NOMO-1 treated with dmso at 0.1 percent for 144 hours (cell line): ENCODE measurements around the gene IFIT5.
"Not testable (repeated sequence)": the region's sequence is repeated elsewhere in the genome, so short reads cannot be mapped to it uniquely, and the experiment has no call there.

Source experiments
- DNase-seq: peaks from one replicate; lab custom pipeline; 2025; ENCODE audit not compliant: unreplicated experiment; lab: John Stamatoyannopoulos, UW

Gene IFIT5

GRCh38 chr10:89391907-89392756 lies 22.2 kb upstream of the IFIT5 start, which contains the start of gene IFIT1:
Gene IFIT1, plus strand, starts transcription at chr10:89392623. Its CDS starts 90 bp downstream, at chr10:89392713.
- peak; percentile 33 for DNase-seq

GRCh38 chr10:89392974-89393373 lies 21.4 kb upstream of the IFIT5 start:
- peak; percentile 4 for DNase-seq

- DNase-seq: no peak
Measured at GRCh38 chr10:89393898-89394297, 20.5 kb upstream of the IFIT5 start.

GRCh38 chr10:89395141-89395540 lies 19.2 kb upstream of the IFIT5 start:
- no peak for DNase-seq

DNA sequence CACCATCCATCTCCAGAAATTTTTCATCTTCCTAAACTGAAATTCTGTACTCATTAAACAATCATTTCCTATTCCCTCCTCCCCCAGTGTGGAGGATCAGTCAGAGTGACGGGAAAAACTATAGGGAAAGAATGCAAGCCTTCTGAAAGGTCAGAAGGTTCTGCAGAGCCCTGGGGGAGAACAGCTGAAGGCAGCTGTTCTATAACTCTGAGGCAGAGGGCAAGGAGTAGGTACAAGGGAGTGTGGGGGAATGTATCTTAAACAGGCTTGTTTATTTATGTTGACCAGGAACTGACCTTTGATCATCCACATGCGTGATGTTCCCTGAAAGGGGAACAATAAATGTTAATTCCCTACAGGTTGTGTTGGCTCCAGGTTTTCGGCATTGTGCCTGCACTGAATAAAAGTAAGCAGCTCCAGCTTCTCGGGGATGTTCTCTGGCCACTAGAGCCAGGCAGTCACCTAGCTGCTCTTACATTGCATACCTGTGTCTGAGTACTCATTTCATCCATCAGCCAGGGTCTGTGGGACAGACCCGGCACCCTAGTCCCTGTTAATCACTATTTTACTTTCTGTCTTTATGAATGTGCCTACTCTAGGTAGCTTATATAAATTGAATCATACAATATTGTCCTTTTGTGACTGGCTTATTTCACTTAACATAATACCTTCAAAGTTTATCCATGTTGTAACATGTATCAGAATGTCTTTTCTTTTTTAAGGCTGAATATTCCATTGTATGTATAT lies 16.2 kb upstream of the IFIT5 start:
- no peak for DNase-seq

DNA sequence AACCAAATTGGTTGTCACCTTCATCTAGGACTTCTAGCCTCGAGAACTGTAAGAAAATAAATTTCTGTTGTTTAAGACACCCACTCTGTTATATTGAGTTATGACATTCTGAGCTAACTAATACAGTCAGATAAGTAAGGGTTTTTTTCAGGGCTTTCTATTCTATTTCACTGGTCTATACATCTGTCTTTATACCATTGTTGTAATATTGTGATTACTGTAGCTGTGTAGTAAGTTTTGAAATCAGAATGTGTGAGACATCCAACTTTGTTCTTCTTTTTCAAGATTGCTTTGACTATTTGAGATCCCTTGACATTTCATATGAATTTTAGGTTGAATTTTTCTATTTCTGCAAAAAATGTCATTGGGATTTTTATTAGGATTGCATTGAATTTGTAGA lies 14.4 kb upstream of the IFIT5 start:
- no peak for DNase-seq

DNA sequence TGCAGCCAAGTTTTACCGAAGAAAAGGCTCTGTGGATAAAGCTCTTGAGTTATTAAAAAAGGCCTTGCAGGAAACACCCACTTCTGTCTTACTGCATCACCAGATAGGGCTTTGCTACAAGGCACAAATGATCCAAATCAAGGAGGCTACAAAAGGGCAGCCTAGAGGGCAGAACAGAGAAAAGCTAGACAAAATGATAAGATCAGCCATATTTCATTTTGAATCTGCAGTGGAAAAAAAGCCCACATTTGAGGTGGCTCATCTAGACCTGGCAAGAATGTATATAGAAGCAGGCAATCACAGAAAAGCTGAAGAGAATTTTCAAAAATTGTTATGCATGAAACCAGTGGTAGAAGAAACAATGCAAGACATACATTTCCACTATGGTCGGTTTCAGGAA lies 11.3 kb upstream of the IFIT5 start:
- no peak for DNase-seq

- no peak for DNase-seq
Measured at GRCh38 chr10:89404104-89405047, 10.0 kb upstream of the IFIT5 start.

DNA sequence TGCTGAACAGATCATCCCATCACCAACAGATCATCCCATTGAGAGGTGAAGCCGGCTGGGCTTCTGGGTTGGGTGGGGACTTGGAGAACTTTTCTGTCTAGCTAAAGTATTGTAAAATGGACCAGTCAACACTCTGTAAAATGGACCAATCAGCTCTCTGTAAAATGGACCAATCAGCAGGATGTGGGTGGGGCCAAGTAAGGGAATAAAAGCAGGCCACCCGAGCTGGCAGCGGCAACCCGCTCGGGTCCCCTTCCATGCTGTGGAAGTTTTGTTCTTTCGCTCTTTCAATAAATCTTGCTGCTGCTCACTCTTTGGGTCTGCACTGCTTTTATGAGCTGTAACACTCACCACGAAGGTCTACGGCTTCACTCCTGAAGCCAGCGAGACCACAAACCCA lies 8.2 kb upstream of the IFIT5 start:
- DNase-seq: not testable (repeated sequence)

- not testable (repeated sequence) for DNase-seq
Measured at GRCh38 chr10:89407792-89408191, 6.6 kb upstream of the IFIT5 start.

- DNase-seq: not testable (repeated sequence)
Measured at GRCh38 chr10:89409282-89409681, 5.1 kb upstream of the IFIT5 start.

DNA sequence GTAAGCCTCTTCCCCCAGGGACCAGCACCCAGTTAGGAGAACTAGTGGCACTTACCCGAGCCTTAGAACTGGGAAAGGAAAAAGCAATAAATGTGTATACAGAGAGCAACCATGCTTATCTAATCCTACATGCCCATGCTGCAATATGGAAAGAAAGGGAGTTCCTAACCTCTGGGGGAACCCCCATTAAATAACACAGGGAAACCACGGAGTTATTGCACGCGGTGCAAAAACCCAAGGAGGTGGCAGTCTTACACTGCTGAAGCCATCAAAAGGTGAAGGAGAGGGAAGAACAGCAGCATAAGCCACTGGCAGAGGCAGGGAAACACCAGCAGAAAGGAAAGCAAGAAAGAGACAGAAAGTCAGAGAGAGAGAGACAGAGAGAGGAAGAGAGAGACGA lies 3.8 kb upstream of the IFIT5 start:
- not testable (repeated sequence) for DNase-seq

GRCh38 chr10:89411135-89411534 lies 3.2 kb upstream of the IFIT5 start:
- DNase-seq: not testable (repeated sequence)

DNA sequence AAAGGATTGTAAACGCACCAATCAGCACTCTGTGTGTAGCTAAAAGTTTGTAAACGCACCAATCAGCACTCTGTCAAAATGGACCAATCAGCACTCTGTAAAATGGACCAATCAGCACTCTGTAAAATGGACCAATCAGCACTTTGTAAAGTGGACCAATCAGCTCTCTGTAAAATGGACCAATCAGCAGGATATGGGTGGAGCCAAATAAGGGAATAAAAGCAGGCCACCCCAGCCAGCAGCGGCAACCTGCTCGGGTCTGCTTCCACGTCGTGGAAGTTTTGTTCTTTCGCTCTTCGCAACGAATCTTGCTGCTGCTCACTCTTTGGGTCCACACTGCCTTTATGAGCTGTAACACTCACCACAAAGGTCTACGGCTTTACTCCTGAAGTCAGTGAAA lies 2.1 kb upstream of the IFIT5 start:
- not testable (repeated sequence) for DNase-seq

DNA sequence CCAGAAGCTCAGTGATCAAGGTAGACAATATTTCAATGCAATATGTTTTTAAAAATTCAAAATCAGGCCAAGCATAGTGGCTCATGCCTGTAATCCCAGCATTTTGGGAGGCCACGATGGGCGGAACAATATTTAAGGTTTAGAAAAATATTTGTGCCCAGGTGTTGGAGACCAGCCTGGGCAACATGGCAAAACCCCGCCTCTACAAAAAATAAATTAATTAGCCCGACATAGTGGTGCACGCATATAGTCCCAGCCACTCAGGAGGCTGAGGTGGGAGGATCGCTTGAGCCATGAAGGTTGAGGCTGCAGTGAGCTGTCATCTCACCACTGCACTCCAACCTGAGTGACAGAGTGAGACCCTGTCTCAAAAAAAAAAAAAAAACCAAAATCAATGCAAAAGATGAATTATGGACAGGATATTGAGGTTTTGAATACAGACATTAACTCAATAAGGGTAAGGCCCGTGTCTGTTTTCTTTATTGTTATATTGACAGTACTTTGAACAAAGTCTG lies 913 bp upstream of the IFIT5 start:
- no peak for DNase-seq

DNA sequence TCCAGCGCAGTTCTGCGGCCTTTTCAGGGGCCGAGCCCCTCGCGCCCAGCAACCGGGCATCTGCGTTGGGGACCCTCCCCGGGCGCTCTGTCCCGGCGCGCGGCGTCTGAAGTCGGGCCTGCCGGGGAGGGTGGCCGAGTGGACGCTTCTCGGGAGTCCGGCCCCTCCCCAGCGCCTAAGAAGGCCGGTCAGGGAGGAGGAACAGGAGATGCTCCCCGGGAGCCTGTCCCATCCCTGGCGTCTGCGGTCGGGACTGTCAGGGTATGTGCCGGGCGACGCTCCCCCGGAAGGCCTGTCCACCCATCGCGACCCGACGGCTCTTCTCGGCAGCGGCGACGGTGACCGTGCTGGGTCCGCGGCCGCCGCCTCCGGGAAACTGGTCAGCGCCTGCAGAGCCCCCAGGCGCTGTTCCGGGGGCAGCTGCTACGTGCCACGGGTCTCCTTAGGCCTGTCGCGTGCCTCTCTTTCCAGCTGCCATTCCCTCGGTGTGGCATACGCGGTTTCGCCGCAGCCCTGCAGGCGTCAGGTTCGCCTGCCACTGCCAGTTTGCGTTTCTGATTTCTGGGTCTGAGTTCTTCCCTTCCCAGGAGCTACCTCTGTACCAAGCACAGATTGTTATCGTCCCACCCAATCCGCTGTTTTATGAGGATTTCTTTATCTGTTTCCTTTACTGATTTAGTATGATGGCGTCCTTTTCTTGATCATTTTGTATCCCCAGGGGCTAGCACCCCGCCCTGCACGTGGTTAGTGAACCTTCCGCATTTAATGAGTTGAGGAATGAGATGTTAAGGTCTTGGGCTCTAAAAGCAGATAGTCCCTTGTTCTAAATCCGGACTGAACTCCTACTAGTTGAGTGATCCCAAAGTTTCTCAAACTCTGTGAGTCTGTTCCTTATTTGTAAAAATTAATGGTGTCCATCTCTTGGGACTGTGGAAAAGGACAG lies 782 bp downstream of the IFIT5 start:
- DNase-seq: no peak

GRCh38 chr10:89416465-89416864 lies 2.1 kb downstream of the IFIT5 start:
- DNase-seq: no peak

GRCh38 chr10:89419548-89419947 lies 5.2 kb downstream of the IFIT5 start:
- no peak for DNase-seq

DNA sequence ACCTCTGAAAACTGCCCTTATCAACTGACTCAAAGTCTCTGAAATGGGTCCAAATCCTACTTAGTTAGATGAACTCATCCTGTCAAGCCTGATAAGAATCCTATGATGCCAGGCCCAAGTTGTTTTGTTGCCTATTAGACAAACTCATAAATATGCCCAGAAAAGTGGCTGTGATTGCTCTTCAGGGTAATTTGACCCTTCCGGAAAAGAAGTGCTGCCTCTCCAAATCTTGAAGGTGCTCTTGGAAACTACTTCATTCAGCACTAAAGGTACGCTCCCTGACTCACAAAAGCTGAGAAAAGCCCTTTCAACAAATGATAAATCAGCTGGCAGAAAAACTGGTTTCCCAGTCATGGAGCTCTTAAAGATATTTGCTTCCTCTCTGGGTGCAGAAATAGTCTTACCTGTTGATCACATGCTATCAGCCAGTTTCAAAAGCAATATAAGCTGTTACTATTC lies 6.7 kb downstream of the IFIT5 start:
- no peak for DNase-seq

DNA sequence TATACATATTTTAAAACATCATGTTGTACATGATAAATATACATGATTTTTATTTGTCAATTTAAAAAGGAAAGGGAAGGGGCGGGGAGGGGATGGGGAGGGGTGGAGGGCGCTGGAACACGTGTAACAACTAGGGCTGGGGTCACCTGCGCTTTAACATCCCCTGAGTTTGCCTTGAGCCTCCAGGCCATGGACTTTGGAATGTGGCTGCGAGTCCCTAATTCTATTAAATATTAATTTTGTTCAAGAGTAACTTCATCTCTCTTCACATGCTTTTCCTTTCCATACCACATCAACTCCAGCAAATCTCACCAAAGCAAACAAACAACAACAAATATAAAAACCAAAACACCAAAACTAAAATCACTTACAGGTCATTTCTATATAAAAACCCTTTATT lies 10.6 kb downstream of the IFIT5 start:
- no peak for DNase-seq
